ENCODE data around the gene TBATA. TPM values are rescaled to one million over a fixed set of nuclear protein-coding genes. Genes with fewer than 3 reads are reported as not detected.

Gene TBATA
- total RNA-seq, 6 experiments from 2014 or later = not detected

DNA sequence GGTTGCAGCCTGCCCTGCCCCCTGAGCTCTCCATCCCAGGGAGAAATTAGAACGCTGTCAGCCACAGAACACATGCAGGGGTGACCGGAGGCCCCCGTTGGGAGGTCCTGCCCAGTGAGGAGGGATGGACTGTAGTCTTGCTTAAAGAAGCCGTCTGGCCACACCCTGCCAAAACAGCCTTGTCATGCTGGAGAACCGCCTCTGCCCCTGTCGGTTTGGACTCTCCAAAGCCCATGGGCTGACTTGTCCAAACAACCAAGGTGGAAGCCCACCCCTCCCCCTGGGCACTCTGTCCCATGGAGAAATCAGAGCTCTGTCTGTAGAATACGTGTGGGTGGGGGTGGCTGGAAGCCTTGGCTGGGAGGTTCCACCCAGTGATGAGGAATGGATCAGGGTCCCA lies 12.7 kb upstream of the TBATA start:
- Histone ChIP-seq H3K4me1 (no peaks in the 10 kb centered on the region), H3K27me3 (no peaks in the 10 kb centered on the region), H3K4me3 (no peak overlapping the region), H3K9me3 (no peaks in the 10 kb centered on the region), H3K36me3 (no peaks in the 10 kb centered on the region), H3K27ac (no peak overlapping the region)
- WGBS (ENCODE audit: insufficient coverage, low coverage, low lambda C conversion rate, missing lambda C conversion rate) = 34% methylated on average over 2 of the region's 7 CpGs
- DNase-seq (no peak), ATAC-seq (no peak)
- intact Hi-C loops (cut with DNase I) = no loop called here
- TF ChIP-seq POLR2A (IDR thresholded peaks at IDR 0.05) = no peak
- TF ChIP-seq CTCF (IDR thresholded peaks at IDR 0.05) = no peak

GRCh38 chr10:70795613-70796012 lies 10.4 kb upstream of the TBATA start:
- H3K4me3 ChIP-seq = no peak overlapping the region
- intact Hi-C loops (cut with DNase I) = no loop called here

GRCh38 chr10:70791386-70792039 lies 6.3 kb upstream of the TBATA start:
- no peaks in the 10 kb centered on the region for H3K9me3 ChIP-seq
- H3K27me3 ChIP-seq = no peaks in the 10 kb centered on the region
- intact Hi-C loops (cut with DNase I) = no loop called here
- ATAC-seq (no peak), DNase-seq (no peak)
- H3K4me3 ChIP-seq = no peak overlapping the region
- WGBS (ENCODE audit: insufficient coverage, low coverage, low lambda C conversion rate, missing lambda C conversion rate) = 56% methylated on average over 5 of the region's 5 CpGs
- H3K36me3 ChIP-seq = no peaks in the 10 kb centered on the region
- no peak for TF ChIP-seq POLR2A (IDR thresholded peaks at IDR 0.05)
- TF ChIP-seq CTCF (IDR thresholded peaks at IDR 0.05) = no peak
- no peak overlapping the region for H3K27ac ChIP-seq
- no peaks in the 10 kb centered on the region for H3K4me1 ChIP-seq

More at GRCh38 chr10:70795613-70796012, 10.4 kb upstream of the TBATA start:
- H3K36me3 ChIP-seq = no peaks in the 10 kb centered on the region
- TF ChIP-seq CTCF (IDR thresholded peaks at IDR 0.05) = no peak
- no peak for TF ChIP-seq POLR2A (IDR thresholded peaks at IDR 0.05)
- DNase-seq = no peak
- no peak for ATAC-seq
- no peaks in the 10 kb centered on the region for H3K9me3 ChIP-seq
- H3K4me1 ChIP-seq = no peaks in the 10 kb centered on the region
- no peak overlapping the region for H3K27ac ChIP-seq
- H3K27me3 ChIP-seq = no peaks in the 10 kb centered on the region
- WGBS (ENCODE audit: insufficient coverage, low coverage, low lambda C conversion rate, missing lambda C conversion rate) = 100% methylated on average over 1 of the region's 1 CpG

DNA sequence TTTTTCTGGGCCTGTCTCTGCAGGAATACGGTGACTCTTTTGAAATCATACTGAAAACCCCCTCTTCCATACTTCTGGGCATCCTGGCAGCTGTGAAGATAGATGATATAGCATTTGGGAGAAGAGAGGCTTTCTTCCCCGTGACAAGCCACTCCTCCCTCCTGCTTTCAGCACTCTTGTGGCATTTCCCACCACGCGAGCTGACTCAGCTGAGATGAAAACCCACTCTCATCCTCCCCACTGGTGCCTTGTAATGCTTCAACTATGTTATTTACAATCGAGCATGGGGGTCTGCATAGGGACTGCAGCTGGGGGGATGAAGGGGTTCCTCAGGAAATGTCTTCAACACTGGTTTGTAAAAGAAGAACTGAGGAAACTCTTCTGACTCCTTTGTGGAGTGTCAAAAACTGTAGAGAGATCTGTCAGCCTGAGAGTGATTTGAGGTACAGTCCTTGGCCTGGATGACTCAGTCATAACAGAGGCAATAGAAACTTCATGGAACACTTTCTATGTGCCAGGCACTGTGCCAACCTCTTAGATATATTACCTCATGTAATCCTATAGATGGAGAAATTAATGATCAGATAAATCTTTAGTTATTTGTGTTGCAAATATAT lies 1.7 kb upstream of the TBATA start:
- H3K36me3 ChIP-seq = no peaks in the 10 kb centered on the region
- ATAC-seq = no peak
- H3K9me3 ChIP-seq = no peaks in the 10 kb centered on the region
- H3K27ac ChIP-seq = no peak overlapping the region
- no peak for DNase-seq
- H3K4me1 ChIP-seq = no peaks in the 10 kb centered on the region
- intact Hi-C loops (cut with DNase I) = no loop called here
- WGBS (ENCODE audit: insufficient coverage, low coverage, low lambda C conversion rate, missing lambda C conversion rate) = 20% methylated on average over 1 of the region's 5 CpGs
- no peak for TF ChIP-seq CTCF (IDR thresholded peaks at IDR 0.05)
- no peak for TF ChIP-seq POLR2A (IDR thresholded peaks at IDR 0.05)
- H3K27me3 ChIP-seq = no peaks in the 10 kb centered on the region
- H3K4me3 ChIP-seq = no peak overlapping the region

All from right lobe of liver (tissue), 6 donors.